Nephron (organoid): ENCODE results near the gene IDI2.

Experiments
- H3K27ac Mint-ChIP-seq, 3 experiments: 2 replicates each; pipeline ENCODE4 v1.8.0; 2020; ENCODE audit warnings: mixed read lengths in 3 of 3, mild to moderate bottlenecking in 2 of 3, moderate library complexity in 1 of 3
- H3K27me3 Mint-ChIP-seq: 2 replicates; pipeline ENCODE4 v1.8.0; 2021; ENCODE audit warnings: low read depth, mild to moderate bottlenecking, moderate library complexity, mixed read lengths
- H3K36me3 Mint-ChIP-seq: 2 replicates; pipeline ENCODE4 v1.8.0; 2020; ENCODE audit warnings: low read depth, mixed read lengths
- H3K4me1 Mint-ChIP-seq: 2 replicates; pipeline ENCODE4 v1.8.0; 2020; ENCODE audit warnings: mixed read lengths
- H3K4me3 Mint-ChIP-seq, 3 experiments: 2 replicates each; pipeline ENCODE4 v1.8.0; 2020; ENCODE audit warnings: mild to moderate bottlenecking in 3 of 3, mixed read lengths in 3 of 3, moderate library complexity in 2 of 3
- H3K9me3 Mint-ChIP-seq: 2 replicates; pipeline ENCODE4 v1.8.0; 2020; ENCODE audit warnings: mixed read lengths
- CTCF ChIP-seq, 3 experiments: fragments of 200-600 bp; sonication (generic); IDR thresholded peaks; one replicate each; pipeline ENCODE4 v1.5.0; 2021; ENCODE audit warnings: antibody characterized with exemption in 3 of 3; ENCODE audit not compliant: unreplicated experiment in 3 of 3

The IDI2 gene

GRCh38 chr10:1037098-1037497 lies 11.4 kb upstream of the IDI2 start:
- Mint-ChIP-seq H3K4me3 (no peak overlapping the region), H3K9me3 (no peaks in the 10 kb centered on the region), H3K27ac (no peak overlapping the region), H3K4me1 (peaks cover 11% of the 10 kb centered on the region), H3K36me3 (peaks cover 24% of the 10 kb centered on the region), H3K27me3 (no peaks in the 10 kb centered on the region)
- TF ChIP-seq CTCF (IDR thresholded peaks at IDR 0.05; ENCODE audit: unreplicated experiment in 3 of 3) = no peak

- Mint-ChIP-seq H3K4me1 (peaks cover 11% of the 10 kb centered on the region), H3K4me3 (no peak overlapping the region), H3K27me3 (no peaks in the 10 kb centered on the region), H3K27ac (no peak overlapping the region), H3K9me3 (no peaks in the 10 kb centered on the region), H3K36me3 (peaks cover 20% of the 10 kb centered on the region)
- TF ChIP-seq CTCF (IDR thresholded peaks at IDR 0.05; ENCODE audit: unreplicated experiment in 3 of 3) = no peak
These were observed 10.7 kb upstream of the IDI2 start for GRCh38 chr10:1036341-1036791.

GRCh38 chr10:1035201-1035600 lies 9.5 kb upstream of the IDI2 start:
- Mint-ChIP-seq H3K9me3 (no peaks in the 10 kb centered on the region), H3K36me3 (peaks cover 11% of the 10 kb centered on the region), H3K4me3 (no peak overlapping the region), H3K27ac (peak overlapping the region; percentile 17 to 76 (median 54)), H3K27me3 (no peaks in the 10 kb centered on the region), H3K4me1 (peaks cover 11% of the 10 kb centered on the region)
- TF ChIP-seq CTCF (IDR thresholded peaks at IDR 0.05; ENCODE audit: unreplicated experiment in 3 of 3) = no peak

GRCh38 chr10:1034758-1035157 lies 9.1 kb upstream of the IDI2 start:
- TF ChIP-seq CTCF (IDR thresholded peaks at IDR 0.05; ENCODE audit: unreplicated experiment in 3 of 3) = no peak
- no peaks in the 10 kb centered on the region for H3K9me3 Mint-ChIP-seq
- H3K27me3 Mint-ChIP-seq = no peaks in the 10 kb centered on the region
- peak overlapping the region; percentile 17 to 76 (median 54) for H3K27ac Mint-ChIP-seq
- H3K36me3 Mint-ChIP-seq = peaks cover 8% of the 10 kb centered on the region
- H3K4me3 Mint-ChIP-seq = no peak overlapping the region
- peaks cover 11% of the 10 kb centered on the region for H3K4me1 Mint-ChIP-seq

GRCh38 chr10:1033601-1034000 lies 7.9 kb upstream of the IDI2 start:
- Mint-ChIP-seq H3K27ac (no peak overlapping the region), H3K9me3 (no peaks in the 10 kb centered on the region), H3K27me3 (no peaks in the 10 kb centered on the region), H3K4me3 (no peak overlapping the region), H3K36me3 (peaks cover 8% of the 10 kb centered on the region), H3K4me1 (peaks cover 11% of the 10 kb centered on the region)
- no peak for TF ChIP-seq CTCF (IDR thresholded peaks at IDR 0.05; ENCODE audit: unreplicated experiment in 3 of 3)

GRCh38 chr10:1029838-1030237 lies 4.2 kb upstream of the IDI2 start:
- Mint-ChIP-seq H3K27ac (no peak overlapping the region), H3K9me3 (no peaks in the 10 kb centered on the region), H3K4me3 (no peak overlapping the region), H3K27me3 (no peaks in the 10 kb centered on the region), H3K36me3 (no peaks in the 10 kb centered on the region), H3K4me1 (peaks cover 5% of the 10 kb centered on the region)
- no peak for TF ChIP-seq CTCF (IDR thresholded peaks at IDR 0.05; ENCODE audit: unreplicated experiment in 3 of 3)
